HG02981 (cell line): ENCODE data around the gene UBE2E1.

Experiments used
- ATAC-seq: cut with Tn5 transposase; IDR thresholded peaks from one replicate; pipeline ENCODE4 v1.9.1; 2021; ENCODE audit warnings: mild to moderate bottlenecking, moderate library complexity; ENCODE audit not compliant: unreplicated experiment

UBE2E1 gene

DNA sequence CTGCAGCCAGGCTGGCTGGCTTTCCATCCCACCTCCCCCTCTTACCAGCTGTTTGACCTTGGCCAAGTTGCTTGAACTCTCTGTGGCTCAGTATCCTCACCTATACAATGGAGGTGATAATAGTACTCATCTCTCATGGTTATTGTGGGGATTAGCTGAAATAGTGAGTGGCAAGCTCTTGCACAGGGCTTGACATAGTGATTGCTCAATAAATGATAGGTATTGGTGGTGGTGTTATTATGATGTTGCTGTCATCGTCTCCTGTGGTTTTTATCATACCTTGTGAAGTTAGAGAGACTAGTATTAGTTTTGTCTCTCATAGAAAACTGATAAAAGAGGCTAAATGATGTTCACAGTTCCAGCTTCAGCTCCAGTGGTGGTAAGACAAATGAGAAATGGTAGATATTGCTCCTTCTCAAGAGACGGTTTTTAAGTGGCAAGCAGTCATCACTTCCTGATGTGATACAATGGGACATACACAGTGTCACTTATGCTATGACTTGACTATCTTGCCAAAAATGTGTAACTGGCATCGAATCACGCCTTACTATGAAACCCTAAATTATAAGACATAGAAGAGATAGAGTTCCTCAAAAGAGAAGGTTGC is 12.1 kb upstream of the UBE2E1 start:
- ATAC-seq: no peak

DNA sequence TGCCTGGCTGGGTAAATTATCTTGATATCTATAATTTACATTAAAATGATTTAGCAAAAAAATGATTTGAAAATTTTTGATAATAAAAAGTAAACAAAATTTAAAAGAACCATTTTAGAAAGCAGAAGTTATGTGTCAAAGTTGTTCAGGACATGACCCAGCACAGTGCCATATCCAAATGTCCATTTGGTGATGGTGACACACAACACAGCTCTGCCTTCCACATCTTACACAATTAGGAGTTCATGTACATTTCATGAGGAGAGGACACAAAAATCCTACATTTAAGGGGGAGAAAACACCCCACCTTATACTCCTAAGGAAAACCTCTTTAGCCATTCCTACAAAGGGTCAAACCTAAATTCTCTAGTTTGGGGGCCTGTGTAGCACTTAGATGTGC is 10.7 kb upstream of the UBE2E1 start:
- no peak for ATAC-seq

DNA sequence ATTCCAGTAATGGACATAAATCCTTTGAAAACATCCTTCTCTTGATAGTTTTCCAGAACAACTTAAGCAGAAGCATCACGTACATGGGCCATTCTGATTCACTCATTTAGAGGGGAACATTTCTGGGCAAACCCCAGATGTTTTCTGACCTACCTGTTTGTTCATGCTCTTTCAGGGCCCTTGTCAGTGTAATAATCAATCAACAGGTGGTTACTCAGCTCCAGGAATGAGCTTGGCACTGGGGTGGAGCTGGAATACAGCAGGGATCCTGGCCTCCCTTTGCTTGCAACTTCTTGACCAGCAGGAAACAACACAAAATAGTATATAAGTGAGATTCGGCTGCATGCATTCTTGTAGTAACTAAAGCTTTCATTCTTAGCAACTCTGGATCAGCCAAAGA is 9.2 kb upstream of the UBE2E1 start:
- ATAC-seq: no peak

DNA sequence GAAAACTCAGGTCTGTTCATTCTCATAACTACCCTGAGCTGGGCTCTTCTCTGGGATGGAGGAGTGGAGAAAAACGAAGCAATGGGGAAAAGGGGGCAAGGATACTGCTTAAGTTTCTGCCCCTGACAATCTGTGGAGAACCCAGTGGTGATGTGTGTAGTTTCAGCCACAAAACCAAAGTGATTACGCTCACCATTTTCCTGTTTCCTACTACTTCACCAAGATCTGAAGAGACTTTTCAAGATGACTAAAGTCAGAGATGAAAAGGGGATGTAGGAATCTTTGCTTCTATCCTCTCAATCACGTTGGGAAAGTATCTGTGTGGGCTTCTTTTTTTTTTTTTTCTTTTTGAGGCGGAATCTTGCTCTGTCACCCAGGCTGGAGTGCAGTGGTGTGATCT is 8.3 kb upstream of the UBE2E1 start:
- peak; percentile 79 for ATAC-seq

DNA sequence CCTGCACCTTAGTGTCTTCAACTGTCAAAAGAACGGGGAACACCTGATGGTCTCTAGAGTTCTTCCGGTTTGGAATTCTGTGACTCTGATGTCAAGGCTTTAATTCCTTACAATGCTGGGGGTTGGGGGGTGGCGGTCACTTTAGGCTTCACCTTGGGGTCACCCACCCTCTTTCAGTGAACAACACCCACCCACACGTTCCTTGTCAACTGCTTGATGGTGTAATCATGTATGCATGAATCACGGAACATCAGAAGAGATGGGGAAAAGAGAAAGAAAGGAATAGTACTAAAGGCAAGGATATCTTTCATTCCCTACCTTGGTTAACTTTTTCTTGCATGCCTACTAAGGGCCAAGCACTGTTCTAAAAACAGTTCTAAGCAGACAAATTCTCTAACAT is 7.3 kb upstream of the UBE2E1 start:
- ATAC-seq: no peak

DNA sequence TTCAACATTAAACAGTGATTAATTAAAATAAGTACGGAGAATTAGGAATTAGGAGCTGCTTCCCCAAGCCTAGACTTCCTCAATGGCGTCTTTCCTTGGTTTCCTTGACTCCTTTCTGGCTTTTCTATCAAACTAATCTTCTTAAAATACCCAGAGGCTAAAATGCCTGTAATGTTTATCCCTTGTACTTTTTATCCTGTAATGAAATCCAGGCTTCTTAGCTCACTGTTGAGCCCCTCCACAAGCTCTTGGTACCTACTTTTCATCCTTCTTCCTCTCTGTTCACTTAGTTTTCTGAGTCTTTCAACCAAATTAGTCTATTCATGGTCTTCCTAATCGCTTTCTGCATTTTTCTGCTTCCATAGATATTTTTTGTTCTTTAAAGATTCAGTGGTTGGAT is 6.9 kb upstream of the UBE2E1 start:
- ATAC-seq: no peak

DNA sequence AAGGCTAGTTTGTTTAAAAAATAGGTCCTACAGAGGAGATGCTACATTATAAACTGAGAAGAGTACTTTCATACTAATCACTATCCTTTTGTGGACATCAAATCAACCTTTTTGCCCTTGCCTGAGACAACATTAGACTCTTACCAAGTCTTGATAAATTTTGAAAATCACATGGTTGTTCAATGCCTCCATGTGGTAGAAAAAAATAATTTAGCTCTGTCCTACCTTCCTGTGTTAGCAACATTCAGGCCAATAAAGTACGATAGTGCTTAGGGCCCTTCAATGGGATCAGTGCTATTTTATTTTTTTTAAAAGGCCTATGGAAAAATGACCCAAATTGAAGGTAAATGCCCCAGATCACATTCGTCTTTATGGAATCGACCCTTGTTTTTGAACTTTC is 5.0 kb upstream of the UBE2E1 start:
- no peak for ATAC-seq

DNA sequence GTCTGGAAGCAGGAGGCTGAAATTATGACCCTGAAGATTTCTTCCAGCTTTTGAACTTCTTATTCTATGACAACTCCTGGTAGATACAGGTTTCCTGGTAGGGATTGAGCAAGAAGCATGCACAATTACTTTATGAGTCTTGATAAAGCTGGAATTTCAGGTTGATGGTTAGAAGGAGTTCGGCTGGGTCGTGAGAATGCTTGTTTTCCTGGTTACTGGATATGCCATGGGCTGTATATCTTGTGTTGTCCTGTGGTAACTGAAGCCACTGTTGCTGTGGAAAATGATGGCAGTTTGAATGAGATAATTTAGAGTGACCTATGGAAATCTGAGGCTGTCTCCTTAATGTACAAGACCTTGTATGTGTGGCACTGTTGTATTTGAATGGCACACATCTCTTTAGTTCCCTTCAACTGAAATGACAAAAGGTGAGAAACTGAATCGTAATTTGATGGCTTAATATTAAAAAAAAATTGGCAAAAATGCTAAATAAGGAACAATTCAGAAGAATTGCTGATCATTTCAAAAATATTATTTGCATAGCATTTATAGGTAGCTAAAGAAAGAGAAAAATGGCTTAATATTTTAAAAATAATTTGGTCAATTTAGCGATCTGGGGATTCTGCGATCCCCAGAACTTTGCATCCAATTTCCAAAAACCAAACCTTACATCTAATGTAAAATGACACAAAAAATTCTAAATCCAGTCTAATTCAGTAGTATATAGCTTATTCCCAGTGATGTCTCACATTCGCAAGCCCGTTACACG is 1.1 kb upstream of the UBE2E1 start:
- no peak for ATAC-seq

DNA sequence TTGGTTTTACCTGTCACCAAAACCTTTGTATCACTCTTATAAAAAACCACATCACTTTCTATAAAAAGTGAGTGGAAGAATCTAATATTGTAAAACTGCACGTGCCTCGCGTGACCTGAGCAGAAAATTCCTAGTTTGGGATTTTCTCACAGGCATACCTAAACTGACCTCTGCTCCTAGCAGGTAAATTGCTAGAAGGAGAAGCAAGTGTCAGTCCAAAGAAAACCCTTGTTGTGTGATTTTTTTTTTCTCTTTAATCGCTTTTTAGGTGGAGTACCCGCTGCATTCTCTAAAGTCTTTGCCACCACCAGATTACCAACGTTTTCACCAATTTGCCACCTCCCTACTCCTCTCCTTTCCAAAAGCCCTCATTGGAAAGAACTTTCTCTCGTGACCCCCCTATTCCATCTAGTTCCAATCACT is 534 bp upstream of the UBE2E1 start:
- no peak for ATAC-seq

DNA sequence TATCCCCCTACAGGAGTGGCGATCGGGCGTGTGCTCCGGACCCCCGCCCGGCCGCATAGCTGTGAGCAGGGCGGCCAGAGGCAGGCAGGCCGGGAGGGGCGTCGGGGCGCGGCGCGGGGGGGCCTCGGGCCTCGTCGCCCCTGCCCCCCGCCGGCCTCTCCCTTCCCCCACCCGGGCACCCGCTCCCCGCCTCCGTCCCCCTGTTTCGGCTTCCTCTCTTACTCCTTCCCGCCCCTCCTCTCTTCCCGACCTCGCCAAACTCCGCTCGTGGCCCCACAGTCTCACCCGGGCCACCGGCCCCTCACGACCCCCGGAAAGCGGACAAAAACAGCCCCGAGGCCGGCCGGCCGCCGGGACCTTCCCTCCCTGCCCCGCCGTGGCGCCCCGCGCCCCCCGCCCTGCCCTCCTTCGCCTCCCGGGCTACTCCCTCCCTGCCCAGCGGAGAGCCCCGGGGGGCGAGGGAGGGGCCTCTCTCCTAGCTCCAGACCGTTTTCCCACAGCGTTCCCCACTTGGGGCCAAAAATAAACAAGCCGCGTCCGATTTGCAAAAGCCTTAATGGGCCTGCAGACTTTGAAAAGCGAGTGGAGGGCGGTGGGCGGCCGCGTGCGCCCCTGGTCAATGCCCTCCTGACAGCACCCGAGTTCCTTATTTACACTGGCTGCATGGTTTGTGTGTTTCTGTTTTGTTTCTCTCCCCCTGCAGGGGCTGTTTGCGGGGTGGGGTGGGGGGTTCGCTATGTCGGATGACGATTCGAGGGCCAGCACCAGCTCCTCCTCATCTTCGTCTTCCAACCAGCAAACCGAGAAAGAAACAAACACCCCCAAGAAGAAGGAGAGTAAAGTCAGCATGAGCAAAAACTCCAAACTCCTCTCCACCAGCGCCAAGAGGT is 1.0 kb downstream of the UBE2E1 start:
- no peak for ATAC-seq

DNA sequence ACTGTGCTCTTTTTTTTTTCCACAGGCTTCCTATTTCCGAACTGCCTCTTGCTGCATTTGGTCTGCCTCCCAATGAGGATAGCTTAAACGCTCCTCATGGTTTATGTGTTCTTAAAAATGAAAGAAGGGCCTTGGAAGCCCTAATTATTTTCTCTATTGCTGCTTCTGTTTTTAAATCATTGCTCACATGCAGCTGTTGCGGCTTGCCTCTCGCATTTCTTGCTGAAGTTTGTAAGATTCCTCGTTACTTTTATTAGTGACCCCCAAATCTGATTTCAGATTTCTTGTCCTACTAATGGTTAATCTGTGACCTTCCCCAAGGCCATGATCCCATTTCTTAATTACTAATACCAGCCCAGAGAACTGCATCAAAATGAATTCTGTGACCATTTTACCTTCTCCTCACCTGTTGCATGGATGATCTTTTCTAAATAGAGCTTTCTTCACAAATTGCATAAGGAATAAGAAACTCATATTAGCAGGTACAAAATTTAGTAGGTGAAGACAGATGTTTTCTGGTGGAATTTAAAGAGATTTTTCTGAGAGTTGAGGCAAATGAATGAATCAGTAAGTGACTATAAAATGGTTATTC is 1.8 kb downstream of the UBE2E1 start:
- ATAC-seq: no peak

DNA sequence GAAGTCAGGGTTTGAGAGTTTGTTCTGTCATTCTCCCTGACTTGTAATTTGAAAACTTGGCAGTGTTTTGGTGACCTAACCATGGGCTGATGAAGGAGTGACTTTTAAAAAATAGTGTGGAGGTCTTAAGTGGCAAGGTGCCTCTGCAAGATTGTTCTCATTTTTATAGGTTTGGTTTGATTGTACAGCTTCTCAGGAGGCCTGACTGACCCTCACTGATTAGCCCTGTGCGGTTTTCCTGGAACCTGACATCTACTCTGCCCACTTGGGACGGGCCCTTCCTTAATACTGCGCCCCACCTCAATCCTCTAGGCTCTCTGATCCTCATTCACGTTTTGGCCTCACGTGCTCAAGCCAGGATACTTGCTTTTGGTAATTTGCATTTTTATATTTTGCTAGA is 2.8 kb downstream of the UBE2E1 start:
- ATAC-seq: no peak

DNA sequence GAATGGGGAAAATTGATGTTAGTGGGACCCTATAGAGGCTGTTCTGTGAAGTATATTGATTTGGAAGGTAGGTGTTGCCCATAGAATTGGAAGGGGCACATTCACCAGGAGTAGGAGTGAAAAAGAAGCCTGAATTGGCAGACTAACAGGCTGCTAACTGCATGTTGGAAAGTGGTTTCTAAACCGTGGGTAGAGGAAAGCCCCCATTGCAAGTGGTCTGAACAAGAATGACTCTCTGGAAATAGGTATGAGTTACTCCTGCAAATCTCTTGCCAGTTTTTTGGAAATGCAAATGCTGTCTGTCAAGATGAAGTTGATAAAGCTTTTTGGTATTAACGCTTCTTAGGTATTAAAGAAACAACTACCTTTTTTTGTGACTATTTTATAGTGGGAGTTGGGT is 3.5 kb downstream of the UBE2E1 start:
- no peak for ATAC-seq

DNA sequence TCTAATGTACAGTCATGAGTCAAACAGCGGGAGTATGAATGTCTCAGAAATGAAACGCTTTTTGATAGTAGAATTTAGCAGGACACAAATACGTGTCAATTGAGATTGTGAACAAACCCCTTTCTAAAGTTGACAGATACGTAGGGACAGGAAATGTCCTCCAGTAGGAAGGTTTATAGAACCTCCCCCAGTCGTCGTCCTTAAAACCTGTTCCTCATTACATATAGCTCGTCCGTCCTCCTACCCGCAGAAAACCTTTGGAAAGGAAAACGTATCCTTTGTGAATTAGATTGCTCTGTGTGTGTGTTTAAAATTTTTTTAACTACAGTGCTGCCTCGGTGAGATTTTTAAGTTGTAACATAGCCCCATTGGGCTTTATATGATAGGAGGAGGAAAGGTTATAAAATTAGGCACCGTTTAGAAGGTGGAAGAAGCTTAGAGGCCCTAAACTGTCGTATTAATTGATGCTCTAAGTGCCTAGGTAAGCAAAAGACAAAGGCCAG is 4.1 kb downstream of the UBE2E1 start:
- no peak for ATAC-seq

DNA sequence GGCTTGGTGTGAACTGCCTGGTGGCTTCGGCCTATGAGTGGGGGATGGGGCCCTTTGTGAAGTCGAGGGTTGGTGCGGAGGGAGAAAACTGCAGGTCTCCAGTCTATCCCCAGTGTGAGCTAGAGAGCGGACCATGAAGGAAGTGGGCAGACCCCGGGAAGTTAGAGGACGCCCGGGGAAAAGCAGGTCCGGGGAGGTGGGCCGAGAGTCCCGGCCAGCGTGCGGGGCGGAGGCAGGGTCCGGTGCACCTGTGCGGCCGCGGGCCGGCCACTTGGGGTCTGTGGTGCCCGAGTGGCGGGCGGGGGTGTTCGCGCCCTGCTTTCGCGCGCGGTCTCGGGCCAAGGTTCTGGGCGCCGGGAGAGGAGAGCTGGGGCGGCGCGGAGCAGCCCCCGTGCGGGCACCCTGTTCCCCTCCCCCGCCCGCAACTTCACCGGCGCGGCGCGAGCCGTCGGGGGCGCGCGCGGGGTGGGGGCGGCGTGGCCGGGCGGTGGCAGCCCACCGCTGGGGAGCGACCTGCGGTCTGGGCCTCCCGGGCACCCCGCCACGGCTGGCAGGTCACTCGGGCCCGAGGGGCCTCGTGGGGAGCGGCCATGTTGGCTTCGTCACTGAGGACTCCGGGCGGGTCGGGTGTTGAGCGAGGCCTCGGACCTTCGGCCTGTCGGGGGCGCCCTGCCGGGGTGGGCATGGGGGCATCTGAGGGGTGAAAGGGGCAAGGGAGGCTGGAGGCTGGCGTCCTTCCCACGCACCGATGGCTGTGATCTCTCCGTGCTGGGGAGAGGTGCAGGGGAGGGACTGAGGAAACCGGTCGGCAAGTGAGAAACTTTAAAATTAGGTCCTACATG is 4.8 kb downstream of the UBE2E1 start:
- ATAC-seq: no peak

DNA sequence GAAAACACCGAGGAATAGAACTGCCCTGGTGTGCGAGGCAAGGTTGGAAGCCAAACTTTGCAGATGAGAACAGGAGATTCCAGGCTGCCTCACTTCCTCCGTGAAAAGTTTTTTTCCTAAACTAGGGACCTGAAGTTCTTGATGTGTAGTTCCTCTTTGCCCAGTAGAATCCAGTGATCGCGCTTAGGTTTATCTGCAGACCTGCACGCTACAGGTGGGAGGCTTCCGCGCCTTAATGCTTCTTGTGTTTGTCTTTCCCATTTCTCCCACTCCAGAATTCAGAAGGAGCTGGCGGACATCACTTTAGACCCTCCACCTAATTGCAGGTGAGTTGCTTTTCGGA is 5.4 kb downstream of the UBE2E1 start:
- ATAC-seq: no peak

DNA sequence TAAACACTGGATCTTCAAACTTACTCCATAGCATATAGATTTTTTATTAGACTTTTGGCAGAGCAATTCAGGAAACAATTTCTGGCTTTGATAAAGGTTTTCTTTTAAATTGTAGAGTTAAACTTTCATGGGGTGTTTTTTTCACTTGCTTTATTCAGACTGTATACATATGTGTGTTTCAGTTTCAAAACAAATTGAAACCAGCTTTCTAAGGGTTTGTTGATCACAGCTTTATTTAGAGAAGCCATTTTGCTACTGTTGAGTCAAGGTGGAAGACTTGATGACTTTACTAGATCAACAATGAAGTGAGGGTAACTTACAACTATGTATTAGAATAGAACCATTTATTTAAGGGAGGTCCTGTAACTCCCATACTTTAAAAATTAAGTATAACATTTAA is 6.2 kb downstream of the UBE2E1 start:
- peak; percentile 45 for ATAC-seq

DNA sequence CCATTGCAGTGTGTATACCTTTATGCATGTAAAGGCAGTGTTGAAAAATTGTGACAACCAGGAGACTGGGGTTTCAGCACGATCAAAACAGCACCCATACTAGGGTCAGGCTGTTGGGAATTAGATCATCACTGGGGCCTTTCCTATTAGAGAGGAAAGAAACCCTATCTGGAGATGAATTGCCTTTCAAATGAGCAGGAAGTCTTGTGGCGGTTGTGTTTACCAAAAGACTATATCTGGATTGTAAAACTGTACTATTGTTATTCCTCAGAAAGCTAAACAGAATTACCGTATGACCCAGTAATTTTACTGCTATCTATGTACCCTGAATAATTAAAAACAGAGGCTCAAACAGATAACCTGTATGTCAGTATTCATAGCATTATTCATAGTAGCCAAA is 10.1 kb downstream of the UBE2E1 start:
- no peak for ATAC-seq

DNA sequence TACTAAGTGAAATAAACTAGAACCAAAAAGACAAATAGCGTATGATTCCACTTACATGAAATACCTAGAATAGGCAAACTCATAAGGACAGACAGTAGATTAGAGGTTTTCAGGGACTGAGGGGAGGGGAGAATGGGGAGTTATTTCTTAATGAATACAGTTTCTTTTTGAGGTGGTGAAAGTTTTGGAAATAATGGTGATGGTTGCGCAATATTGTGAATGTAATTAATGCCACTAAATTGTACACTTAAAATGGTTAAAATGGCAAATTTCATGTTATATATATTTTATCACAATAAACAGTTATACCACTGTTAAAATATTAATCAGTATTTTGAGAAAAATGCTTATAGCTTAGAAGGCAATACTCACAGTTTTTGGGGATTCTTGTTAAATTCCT is 11.0 kb downstream of the UBE2E1 start:
- ATAC-seq: no peak

DNA sequence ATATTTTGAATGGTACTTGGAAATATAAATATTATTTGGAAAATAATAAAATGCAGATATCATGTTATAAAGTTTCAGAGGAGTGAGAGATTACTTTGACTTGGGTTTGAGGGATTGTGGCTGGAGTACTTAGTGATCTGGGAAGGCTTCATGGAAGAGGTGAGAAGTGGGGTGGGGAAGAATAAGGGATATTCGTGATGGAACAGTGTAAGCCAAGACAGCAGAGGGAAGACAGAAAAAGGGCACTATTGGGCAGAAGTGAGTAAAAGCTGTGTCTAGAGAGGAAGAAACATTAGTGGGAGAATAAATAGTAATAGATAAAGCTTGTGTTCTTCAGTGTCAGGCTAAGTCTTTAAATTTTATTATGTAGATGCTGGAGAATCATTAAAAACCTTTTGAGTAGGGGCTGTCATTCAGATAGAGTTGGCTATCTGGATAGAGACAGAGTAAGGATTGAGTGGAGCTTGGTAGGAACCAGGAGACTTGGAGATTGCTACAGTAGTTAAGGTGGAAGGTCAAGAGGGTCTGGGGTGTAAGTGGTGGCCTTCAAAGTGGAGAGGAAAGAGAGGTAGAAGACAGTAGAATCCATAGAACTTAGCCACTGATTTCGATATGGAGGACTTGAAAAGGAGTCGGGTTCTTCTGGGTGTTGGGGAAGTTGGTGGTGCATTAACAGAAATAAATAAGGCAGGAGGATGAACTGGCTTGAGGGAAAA is 11.9 kb downstream of the UBE2E1 start:
- no peak for ATAC-seq
